Measurements from ENCODE around the gene MAGEA6.
"Not testable (repeated sequence)": the region's sequence is repeated elsewhere in the genome, so short reads cannot be mapped to it uniquely, and the experiment has no call there.

Gene MAGEA6

GRCh38 chrX:152769549-152770289 is at the start of gene MAGEA6:
Gene MAGEA6, minus strand, starts transcription at chrX:152769689. Its CDS starts 2,039 bp downstream, at chrX:152767650.
- DNase-seq (ENCODE audit: low read depth); H3K4me3 ChIP-seq (ENCODE audit: low read length): not testable (repeated sequence)

GRCh38 chrX:152819266-152819665 is 49.8 kb upstream of the MAGEA6 start:
- peak; percentile 15 for DNase-seq (ENCODE audit: low read depth)
- H3K4me3 ChIP-seq (ENCODE audit: low read length) = no peak overlapping the region
- no peak for TF ChIP-seq CTCF (IDR thresholded peaks at IDR 0.05; ENCODE audit: insufficient read depth, low read depth, low read length, missing control alignments)

- DNase-seq (ENCODE audit: low read depth) = no peak
- TF ChIP-seq CTCF (IDR thresholded peaks at IDR 0.05; ENCODE audit: insufficient read depth, low read depth, low read length, missing control alignments) = no peak
- H3K4me3 ChIP-seq (ENCODE audit: low read length) = no peak overlapping the region
Observed at GRCh38 chrX:152818356-152818755, 48.9 kb upstream of the MAGEA6 start.

- DNase-seq (ENCODE audit: low read depth) = peak; percentile 47
Observed at GRCh38 chrX:152817078-152817764, 47.7 kb upstream of the MAGEA6 start.

GRCh38 chrX:152814048-152814447 is 44.6 kb upstream of the MAGEA6 start:
- no peak for DNase-seq (ENCODE audit: low read depth)
- TF ChIP-seq CTCF (IDR thresholded peaks at IDR 0.05; ENCODE audit: insufficient read depth, low read depth, low read length, missing control alignments) = no peak

More at GRCh38 chrX:152817078-152817764, 47.7 kb upstream of the MAGEA6 start:
- no peak overlapping the region for H3K4me3 ChIP-seq (ENCODE audit: low read length)
- peak; percentile 55 for TF ChIP-seq CTCF (IDR thresholded peaks at IDR 0.05; ENCODE audit: insufficient read depth, low read depth, low read length, missing control alignments)

GRCh38 chrX:152813206-152813605 is 43.7 kb upstream of the MAGEA6 start:
- no peak overlapping the region for H3K4me3 ChIP-seq (ENCODE audit: low read length)
- DNase-seq (ENCODE audit: low read depth) = no peak

More at GRCh38 chrX:152814048-152814447, 44.6 kb upstream of the MAGEA6 start:
- H3K4me3 ChIP-seq (ENCODE audit: low read length) = no peak overlapping the region

More at GRCh38 chrX:152813206-152813605, 43.7 kb upstream of the MAGEA6 start:
- TF ChIP-seq CTCF (IDR thresholded peaks at IDR 0.05; ENCODE audit: insufficient read depth, low read depth, low read length, missing control alignments) = no peak
